Measurements from ENCODE around the gene JAG1.

- TF ChIP-seq CTCF (conservative IDR thresholded peaks at IDR 0.05; ENCODE audit: low read length) (no peak), EZH2phosphoT487 (IDR thresholded peaks at IDR 0.05; ENCODE audit: borderline replicate concordance, low read depth, low read length) (no peak)
Observed at GRCh38 chr20:10705801-10706459, 32.1 kb upstream of the JAG1 start.

All from OCI-LY7 (cell line).